HG03135 (cell line): ENCODE data around the gene ADAMTS17.

Experiments
- ATAC-seq: cut with Tn5 transposase; IDR thresholded peaks from one replicate; pipeline ENCODE4 v1.9.1; 2021; ENCODE audit warnings: mild to moderate bottlenecking, moderate library complexity; ENCODE audit not compliant: unreplicated experiment

The ADAMTS17 gene

DNA sequence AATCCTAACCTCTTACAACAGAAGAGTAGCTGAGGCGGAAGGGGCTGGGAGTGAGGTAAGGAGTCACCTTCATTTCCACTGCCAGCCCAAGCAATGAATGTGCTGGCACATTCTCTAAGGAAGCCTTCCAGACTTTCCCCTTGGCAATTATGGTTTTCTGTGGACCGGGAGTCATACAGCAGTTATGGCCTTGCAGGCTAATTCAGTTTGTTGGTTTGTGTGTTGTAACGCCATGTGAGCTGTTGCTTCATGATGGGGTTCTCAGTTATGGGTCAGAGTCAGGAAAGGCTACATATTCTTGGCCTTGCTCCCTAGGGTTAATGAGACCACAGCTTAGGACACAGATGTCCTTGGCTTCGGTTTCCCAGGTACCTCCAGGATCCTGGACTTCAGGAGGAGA is 137.0 kb downstream of the ADAMTS17 start:
- ATAC-seq: no peak

DNA sequence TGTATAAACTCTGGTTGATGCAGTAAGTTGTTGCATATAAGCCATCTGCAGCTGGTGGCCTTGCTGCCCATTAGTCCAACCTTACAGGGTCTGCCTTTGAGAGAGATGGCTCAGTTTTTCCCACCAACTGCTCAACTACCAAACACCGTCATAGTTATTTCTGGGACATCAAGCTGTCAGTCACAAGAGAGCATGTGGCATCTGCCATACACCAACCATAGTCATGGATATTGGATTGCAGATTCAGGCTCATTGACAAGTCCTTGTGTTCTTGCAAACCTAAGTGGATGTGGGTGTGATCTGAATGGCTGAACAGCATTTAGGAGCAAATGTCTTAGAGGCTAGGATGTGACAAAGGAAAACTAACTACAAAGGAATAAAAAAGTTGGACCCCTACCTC is 137.6 kb downstream of the ADAMTS17 start:
- no peak for ATAC-seq

DNA sequence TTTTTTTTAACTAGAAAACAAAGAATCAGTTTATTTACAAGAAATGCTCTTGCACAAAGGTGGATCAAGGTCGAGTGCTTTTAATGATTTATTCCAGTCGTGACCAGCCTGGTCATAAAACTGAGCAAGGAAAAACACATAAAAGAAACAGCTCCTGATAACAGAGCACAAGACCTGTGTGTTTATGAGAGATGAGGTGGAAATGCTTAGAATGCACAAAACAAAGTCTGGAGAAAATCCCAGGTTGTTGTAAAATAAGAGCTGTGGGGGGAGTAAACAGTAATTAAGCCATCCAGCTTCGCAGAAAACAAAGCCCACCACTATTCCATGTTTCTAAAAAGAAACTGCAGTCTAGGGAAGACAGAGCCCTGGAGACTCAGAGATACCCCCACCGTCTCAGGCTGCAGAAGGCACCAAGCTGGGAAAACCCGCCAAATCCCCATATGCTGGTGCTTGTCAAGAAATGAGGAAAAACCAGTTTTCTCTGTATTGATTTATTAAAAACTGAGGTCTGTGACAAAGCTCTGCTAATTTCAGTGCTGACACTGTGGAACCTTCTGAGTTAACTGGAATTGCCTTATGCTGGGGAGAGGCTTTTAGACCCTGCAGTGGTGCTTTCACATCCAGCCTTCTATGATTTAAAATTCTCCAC is 139.3 kb downstream of the ADAMTS17 start:
- ATAC-seq: no peak

DNA sequence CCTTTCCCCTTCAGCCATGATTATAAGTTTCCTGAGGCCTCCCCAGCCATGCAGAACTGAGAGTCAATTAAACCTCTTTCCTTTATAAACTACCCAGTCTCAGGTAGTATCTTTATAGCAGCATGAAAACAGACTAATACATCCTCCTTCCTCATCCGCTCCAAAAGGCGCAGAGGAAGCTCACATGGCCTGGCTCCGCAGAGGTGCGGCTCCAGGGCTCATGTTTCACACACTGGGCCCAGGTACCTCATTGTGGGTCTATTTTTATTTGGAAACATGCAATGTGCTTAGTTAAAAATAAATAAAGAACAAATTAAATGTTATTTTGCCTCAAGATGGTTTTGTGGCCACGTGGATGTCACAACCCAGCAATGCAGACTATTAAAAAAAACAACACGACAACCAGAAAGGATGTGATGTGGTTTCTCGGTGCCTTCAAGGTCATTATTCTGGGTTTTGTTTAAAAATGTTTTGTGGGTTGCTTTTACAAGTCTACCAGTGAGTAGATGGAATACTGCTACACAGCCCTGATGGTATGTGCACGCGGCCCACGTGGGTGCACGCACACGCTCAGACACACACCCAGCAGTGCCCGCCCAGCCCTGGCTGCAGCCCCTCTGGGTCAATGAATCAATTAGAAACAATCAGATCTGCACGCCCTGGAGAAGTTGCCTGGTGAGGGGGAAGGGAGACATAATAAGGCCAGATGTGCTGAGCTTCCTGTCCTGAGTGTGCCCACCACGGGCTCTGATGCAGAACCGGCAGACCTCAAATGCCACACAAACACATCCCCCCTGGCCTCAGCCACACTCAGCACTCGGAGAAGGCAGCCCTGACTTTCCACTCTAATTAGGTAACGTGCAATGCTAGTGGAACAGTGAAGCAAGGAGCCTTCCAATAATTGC is 140.1 kb downstream of the ADAMTS17 start:
- ATAC-seq: no peak

DNA sequence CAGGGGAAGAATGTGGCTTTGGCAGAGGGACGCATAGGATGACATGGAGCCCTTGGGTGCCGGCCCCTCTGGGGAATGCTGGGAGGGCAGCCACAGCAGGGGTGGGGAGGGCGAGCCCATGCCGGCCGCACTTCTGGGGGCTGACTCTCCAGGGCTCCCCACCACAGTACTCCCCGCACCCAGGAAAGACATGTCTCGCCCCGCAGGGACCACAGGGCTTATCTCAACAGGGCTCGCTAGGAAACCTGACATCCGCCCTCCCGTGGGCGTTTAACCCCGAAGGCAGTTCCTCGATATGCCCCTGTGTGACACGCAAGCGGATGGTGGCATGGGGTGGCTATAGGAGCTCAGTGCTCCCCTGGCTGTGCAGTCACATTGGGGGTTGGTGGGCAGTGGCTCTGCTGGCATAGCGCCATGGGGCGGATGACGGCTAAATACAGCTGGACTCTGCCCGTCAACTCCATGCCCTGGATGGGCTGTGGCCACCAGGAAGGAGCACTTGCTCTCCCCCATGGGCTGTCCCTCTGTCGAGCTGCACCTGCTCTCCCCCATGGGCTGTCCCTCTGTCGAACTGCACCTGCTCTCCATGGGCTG is 141.4 kb downstream of the ADAMTS17 start:
- no peak for ATAC-seq

GRCh38 chr15:100199711-100200286 is 142.0 kb downstream of the ADAMTS17 start:
- no peak for ATAC-seq

DNA sequence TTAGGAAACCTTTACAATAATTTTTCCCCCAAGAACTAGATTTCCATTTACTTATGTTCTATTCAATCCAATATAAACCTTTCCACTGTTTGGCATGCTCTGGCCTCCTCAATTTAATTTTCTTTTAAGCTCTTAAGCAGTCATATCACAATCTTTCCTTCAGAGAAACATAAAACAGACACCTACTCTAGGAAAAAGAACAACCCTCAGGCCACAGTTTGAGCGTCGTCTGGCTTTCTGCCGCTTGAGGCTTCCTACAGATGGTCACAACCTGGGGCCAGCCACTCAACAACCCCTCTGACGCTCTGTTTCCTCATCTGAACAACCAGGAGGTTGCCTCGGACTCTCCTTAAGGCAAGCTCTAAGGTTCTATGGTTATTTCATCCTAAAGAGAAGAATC is 143.3 kb downstream of the ADAMTS17 start:
- no peak for ATAC-seq

DNA sequence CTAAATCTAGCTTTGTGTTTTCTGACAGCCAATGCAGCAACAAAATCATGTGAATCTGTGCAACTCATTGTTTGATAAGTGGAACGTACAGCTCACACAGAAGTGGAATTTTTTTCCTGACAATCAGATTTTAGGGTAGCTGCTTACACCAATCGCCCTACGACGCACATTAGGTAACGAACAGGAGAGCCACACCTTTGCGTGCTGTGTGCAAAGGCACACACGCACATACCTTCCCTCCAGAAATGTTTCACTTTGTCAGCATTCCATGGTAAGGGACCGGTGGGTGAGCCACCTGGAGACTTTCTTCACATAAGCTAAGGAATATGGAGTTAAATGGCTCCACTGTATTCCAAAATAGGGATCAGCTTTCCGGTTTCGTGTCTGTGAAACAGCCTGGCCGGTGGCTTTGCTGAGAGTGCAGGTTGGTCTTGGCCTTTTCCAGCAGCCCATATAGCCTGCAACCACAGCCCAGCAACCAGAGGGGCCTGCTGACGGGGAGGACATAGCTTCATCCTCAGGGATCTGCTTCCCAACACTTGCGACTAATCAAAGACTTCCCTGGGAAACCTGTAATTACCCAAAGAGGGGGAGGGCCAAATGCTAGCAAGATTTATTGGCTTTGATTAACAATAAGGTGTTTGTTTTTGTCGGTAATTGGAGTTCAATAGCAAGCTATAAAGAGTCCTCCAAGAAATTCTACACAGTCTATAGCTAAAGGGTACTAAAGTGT is 145.3 kb downstream of the ADAMTS17 start:
- no peak for ATAC-seq

DNA sequence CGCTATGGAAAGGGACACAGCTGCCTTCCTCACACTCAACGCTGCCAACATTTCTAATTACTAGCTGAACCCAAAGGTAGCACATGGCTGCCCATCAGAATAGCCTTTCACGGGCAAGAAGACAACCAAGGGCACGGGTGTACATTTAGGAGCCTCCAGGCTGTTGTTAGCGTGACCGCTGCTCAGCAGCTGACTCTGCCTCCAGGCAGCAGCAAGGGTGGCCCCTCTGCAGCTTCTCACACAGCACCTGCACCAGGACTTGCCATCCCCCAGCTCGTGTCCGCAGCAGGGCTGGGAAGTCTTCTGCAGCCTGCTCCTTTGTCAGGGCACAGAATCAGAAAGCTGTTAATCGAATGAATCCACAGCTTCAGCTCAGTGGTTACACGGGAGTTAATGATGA is 146.8 kb downstream of the ADAMTS17 start:
- no peak for ATAC-seq

- ATAC-seq: no peak
Observed at GRCh38 chr15:100193277-100193860, 148.4 kb downstream of the ADAMTS17 start.

- ATAC-seq: no peak
Observed at GRCh38 chr15:100192097-100193080, 149.4 kb downstream of the ADAMTS17 start.

- no peak for ATAC-seq
Observed at GRCh38 chr15:100191161-100191560, 150.6 kb downstream of the ADAMTS17 start.

DNA sequence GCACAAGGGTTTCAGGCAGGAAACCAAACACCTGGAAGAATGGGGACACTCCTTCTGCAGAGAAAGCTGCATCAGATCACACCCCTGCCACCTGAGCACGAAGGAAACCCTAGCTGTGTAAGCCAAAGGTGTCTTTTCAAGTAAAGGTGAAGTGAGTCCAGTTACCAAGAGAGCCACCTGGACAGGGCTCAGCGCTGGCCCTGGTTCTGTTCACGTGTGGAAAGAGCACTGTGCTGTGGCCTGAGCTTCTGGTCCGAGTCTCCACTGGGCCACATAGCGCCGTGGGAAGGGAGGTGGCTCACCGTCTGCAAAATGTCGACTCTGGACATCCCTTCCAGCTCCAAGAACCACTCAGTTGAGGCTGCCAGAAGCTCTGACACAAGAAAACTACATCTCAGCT is 151.1 kb downstream of the ADAMTS17 start:
- no peak for ATAC-seq

DNA sequence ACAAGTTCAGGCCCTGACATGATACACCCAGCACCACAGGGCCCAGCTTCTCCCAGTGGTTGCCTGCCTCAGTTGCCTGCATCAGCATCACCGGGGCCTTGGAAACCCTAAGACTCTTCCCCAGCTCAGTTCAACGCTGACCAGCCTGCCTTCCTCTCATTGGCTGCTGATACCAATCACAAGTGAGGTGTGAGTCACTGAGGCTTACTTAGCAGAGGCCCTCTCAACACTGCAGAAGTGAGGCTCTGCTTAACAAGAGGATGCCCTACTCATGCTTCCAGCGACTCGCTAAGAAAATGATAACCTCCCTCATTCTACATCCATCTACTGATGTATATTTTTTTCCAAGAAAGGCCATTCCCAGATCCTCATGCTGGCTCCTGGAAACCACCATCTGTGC is 151.9 kb downstream of the ADAMTS17 start:
- ATAC-seq: no peak

GRCh38 chr15:100189319-100189718 is 152.5 kb downstream of the ADAMTS17 start:
- no peak for ATAC-seq

- ATAC-seq: no peak
Observed at GRCh38 chr15:100187677-100188076, 154.1 kb downstream of the ADAMTS17 start.

GRCh38 chr15:100186960-100187359 is 154.8 kb downstream of the ADAMTS17 start:
- ATAC-seq: no peak

DNA sequence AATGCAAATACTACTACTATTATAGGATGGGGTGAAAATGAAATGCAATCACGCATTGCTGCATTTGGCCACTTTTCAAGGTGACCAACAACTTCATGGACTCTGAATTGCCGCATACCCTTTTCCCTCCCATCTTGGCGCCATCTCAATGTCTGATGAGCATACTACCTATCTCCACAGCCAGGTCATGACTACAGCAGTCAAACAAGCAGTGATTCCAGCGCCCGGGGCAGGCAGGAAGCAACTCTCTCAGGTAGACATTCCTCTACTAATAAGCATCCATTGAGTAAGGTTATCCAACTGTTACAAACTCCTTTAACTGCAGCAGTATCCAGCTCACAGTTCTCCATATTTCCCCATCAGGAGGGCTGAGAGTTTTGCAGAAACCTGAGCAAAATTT is 155.4 kb downstream of the ADAMTS17 start:
- no peak for ATAC-seq

GRCh38 chr15:100183921-100184495 is 157.8 kb downstream of the ADAMTS17 start:
- ATAC-seq: no peak
